SU-DHL-6 (cell line): ENCODE results near the gene TLN1.

Experiments used
- H2AFZ ChIP-seq: fragments of 200-600 bp; sonication (generic); 2 replicates; pipeline ENCODE4 v1.6.1; 2014; ENCODE audit warnings: low read depth, mild to moderate bottlenecking, moderate library complexity, mixed read lengths, antibody characterized with exemption, low read length; ENCODE audit not compliant: severe bottlenecking
- H3F3A ChIP-seq: fragments of 200-600 bp; shearing (Covaris generic); 2 replicates; pipeline ENCODE4 v1.6.0; 2016; ENCODE audit warnings: antibody characterized with exemption, mild to moderate bottlenecking; ENCODE audit not compliant: insufficient read depth
- H3K27ac ChIP-seq: fragments of 200-600 bp; sonication (generic); 2 replicates; pipeline ENCODE4 v1.5.1; 2016; ENCODE audit warnings: low read depth, mild to moderate bottlenecking, low read length, moderate library complexity, mixed read lengths
- H3K27me3 ChIP-seq: fragments of 200-600 bp; sonication (generic), shearing (Covaris generic); 2 replicates; pipeline ENCODE4 v1.6.0; 2014; ENCODE audit warnings: mild to moderate bottlenecking, low read length
- H3K36me3 ChIP-seq: fragments of 200-600 bp; sonication (generic); 2 replicates; pipeline ENCODE4 v1.6.1; 2014; ENCODE audit warnings: mild to moderate bottlenecking, low read length, mixed read lengths
- H3K4me2 ChIP-seq: fragments of 300-600, 200-600 bp; shearing (Covaris generic), sonication (generic); 2 replicates; pipeline ENCODE4 v1.6.0; 2014; ENCODE audit warnings: low read length, low read depth, mild to moderate bottlenecking; ENCODE audit not compliant: poor library complexity, severe bottlenecking
- H3K4me3 ChIP-seq: fragments of 200-600 bp; sonication (generic); 2 replicates; pipeline ENCODE4 v1.5.1; 2014; ENCODE audit warnings: antibody characterized with exemption, low read length, mild to moderate bottlenecking, mixed read lengths; ENCODE audit not compliant: insufficient read depth, poor library complexity, severe bottlenecking
- H3K79me2 ChIP-seq: fragments of 200-600 bp; sonication (generic); 2 replicates; pipeline ENCODE4 v1.6.1; 2014; ENCODE audit warnings: mild to moderate bottlenecking, low read length, moderate library complexity; ENCODE audit not compliant: insufficient read depth
- H3K9ac ChIP-seq: fragments of 200-600 bp; sonication (generic); 2 replicates; pipeline ENCODE4 v1.7.0; 2014; ENCODE audit warnings: mild to moderate bottlenecking, low read length
- H3K9me2 ChIP-seq: fragments of 200-600 bp; sonication (generic); replicated peaks from 2 replicates; pipeline ENCODE4 v1.6.1; 2014; ENCODE audit warnings: low read length; ENCODE audit not compliant: insufficient read depth
- H3K9me3 ChIP-seq: fragments of 200-600 bp; sonication (generic); 2 replicates; pipeline ENCODE4 v1.6.1; 2014; ENCODE audit warnings: low read length, mixed read lengths; ENCODE audit not compliant: insufficient read depth
- H4K20me1 ChIP-seq: fragments of 200-600 bp; sonication (generic); 2 replicates; pipeline ENCODE4 v1.6.1; 2014; ENCODE audit warnings: low read depth, mild to moderate bottlenecking, antibody characterized with exemption, low read length, moderate library complexity, mixed read lengths
- CTCF ChIP-seq: fragments of 200-600 bp; sonication (generic); IDR thresholded peaks from one replicate; pipeline ENCODE4 v1.5.1; 2017; ENCODE audit warnings: antibody characterized with exemption, mild to moderate bottlenecking, low read length, moderate library complexity; ENCODE audit not compliant: insufficient read depth, poor library complexity, severe bottlenecking
- EZH2phosphoT487 ChIP-seq: fragments of 200-600 bp; sonication (generic), shearing (Covaris generic); conservative IDR thresholded peaks from 2 replicates; pipeline ENCODE4 v1.6.1; 2018; ENCODE audit warnings: mild to moderate bottlenecking, antibody characterized with exemption, low read length, moderate library complexity, mixed read lengths

Gene TLN1

GRCh38 chr9:35732185-35732799, at the start of gene TLN1, which contains the start of gene CREB3:
TSS of gene TLN1 (minus strand) at chr9:35732195. CDS start at chr9:35725694, 6,501 bp downstream.
TSS of gene CREB3 (plus strand) at chr9:35732666. CDS start at chr9:35732773, 107 bp downstream.
- H3K36me3 ChIP-seq = no peaks in the 10 kb centered on the region
- peak within 1 kb of the TSS; percentile 76 for H3K9ac ChIP-seq
- H2AFZ ChIP-seq = peak within 1 kb of the TSS; percentile 73
- peaks cover 10% of the 10 kb centered on the region; the same call in 1 of the 2 replicates for H3F3A ChIP-seq
- no peaks in the 10 kb centered on the region for H3K9me2 ChIP-seq
- no peaks in the 10 kb centered on the region for H3K27me3 ChIP-seq
- no peaks in the 10 kb centered on the region; the same call in 1 of the 2 replicates for H4K20me1 ChIP-seq
- peak within 1 kb of the TSS; percentile 95 for H3K4me2 ChIP-seq
- H3K9me3 ChIP-seq = no peaks in the 10 kb centered on the region
- peaks cover 50% of the 10 kb centered on the region for H3K79me2 ChIP-seq
- TF ChIP-seq CTCF (peak; percentile 28), EZH2phosphoT487 (no peak)
- peak within 1 kb of the TSS; percentile 71 for H3K27ac ChIP-seq
- peak within 1 kb of the TSS; percentile 87 for H3K4me3 ChIP-seq

- 0 out of 2 replicates have a peak, but pooled peaks cover 4% of the 10 kb centered on the region for H3K36me3 ChIP-seq
- H2AFZ ChIP-seq = no peak overlapping the region
- no peak overlapping the region for H3K27ac ChIP-seq
- H3K9ac ChIP-seq = no peak overlapping the region
- H4K20me1 ChIP-seq = no peaks in the 10 kb centered on the region
- H3K9me3 ChIP-seq = no peaks in the 10 kb centered on the region
- H3K9me2 ChIP-seq = no peaks in the 10 kb centered on the region
- TF ChIP-seq EZH2phosphoT487 (no peak), CTCF (no peak)
- H3K4me2 ChIP-seq = no peak overlapping the region
- no peaks in the 10 kb centered on the region for H3K27me3 ChIP-seq
- H3K4me3 ChIP-seq = no peak overlapping the region
- 0 out of 2 replicates have a peak, but pooled peaks cover 8% of the 10 kb centered on the region for H3F3A ChIP-seq
- H3K79me2 ChIP-seq = no peaks in the 10 kb centered on the region
Observed at GRCh38 chr9:35781066-35781465, 49.1 kb upstream of the TLN1 start.

GRCh38 chr9:35778496-35778895, 46.5 kb upstream of the TLN1 start:
- no peaks in the 10 kb centered on the region for H3K9me3 ChIP-seq
- H3K4me3 ChIP-seq = no peak overlapping the region
- H3K4me2 ChIP-seq = no peak overlapping the region
- 0 out of 2 replicates have a peak, but pooled peaks cover 8% of the 10 kb centered on the region for H3F3A ChIP-seq
- no peaks in the 10 kb centered on the region for H3K9me2 ChIP-seq
- 0 out of 2 replicates have a peak, but pooled peaks cover 3% of the 10 kb centered on the region for H3K36me3 ChIP-seq
- no peak overlapping the region for H3K27ac ChIP-seq
- no peaks in the 10 kb centered on the region for H4K20me1 ChIP-seq
- no peak overlapping the region for H2AFZ ChIP-seq
- TF ChIP-seq CTCF = no peak
- TF ChIP-seq EZH2phosphoT487 = no peak
- H3K27me3 ChIP-seq = no peaks in the 10 kb centered on the region
- H3K9ac ChIP-seq = no peak overlapping the region
- no peaks in the 10 kb centered on the region for H3K79me2 ChIP-seq
